Smooth muscle cell (in vitro differentiated cells): Measurements from ENCODE around the gene APLF. TPM values are rescaled to one million over a fixed set of nuclear protein-coding genes. Genes with fewer than 3 reads are reported as not detected.

Source experiments
- DNase-seq: peaks from one replicate; lab custom pipeline; 2025; ENCODE audit not compliant: unreplicated experiment; lab: John Stamatoyannopoulos, UW
- H2AFZ ChIP-seq: fragments of 200-600 bp; sonication (generic); 2 replicates; pipeline ENCODE4 v1.6.0; 2016; ENCODE audit warnings: antibody characterized with exemption, low read depth, mild to moderate bottlenecking
- H3F3A ChIP-seq: fragments of 200-600 bp; sonication (generic); 2 replicates; pipeline ENCODE4 v1.6.0; 2017; ENCODE audit warnings: antibody characterized with exemption, low read depth
- H3K27ac ChIP-seq: fragments of 200-600 bp; sonication (generic); 2 replicates; pipeline ENCODE4 v1.5.1; 2016; ENCODE audit warnings: low read depth, mild to moderate bottlenecking
- H3K27me3 ChIP-seq: fragments of 200-600 bp; sonication (generic); 2 replicates; pipeline ENCODE4 v1.6.1; 2016; ENCODE audit warnings: low read depth, mild to moderate bottlenecking
- H3K36me3 ChIP-seq: fragments of 200-600 bp; sonication (generic); 2 replicates; pipeline ENCODE4 v1.5.1; 2016; ENCODE audit warnings: low read depth
- H3K4me1 ChIP-seq: fragments of 200-600 bp; sonication (generic); 2 replicates; pipeline ENCODE4 v1.5.1; 2016; ENCODE audit warnings: low read depth
- H3K4me2 ChIP-seq: fragments of 200-600 bp; sonication (generic); 2 replicates; pipeline ENCODE4 v1.6.0; 2016; ENCODE audit warnings: mild to moderate bottlenecking
- H3K4me3 ChIP-seq: fragments of 200-600 bp; sonication (generic); 2 replicates; pipeline ENCODE4 v1.5.1; 2016; ENCODE audit warnings: mild to moderate bottlenecking
- H3K79me2 ChIP-seq: fragments of 200-600 bp; sonication (generic); 2 replicates; pipeline ENCODE4 v1.6.0; 2016; ENCODE audit warnings: low read depth, mild to moderate bottlenecking
- H3K9ac ChIP-seq: fragments of 200-600 bp; sonication (generic); 2 replicates; pipeline ENCODE4 v1.6.0; 2016; ENCODE audit warnings: low read depth
- H3K9me3 ChIP-seq: fragments of 200-600 bp; sonication (generic); replicated peaks from 2 replicates; pipeline ENCODE4 v1.5.1; 2016; ENCODE audit warnings: low read depth
- H4K20me1 ChIP-seq: fragments of 200-600 bp; sonication (generic); 2 replicates; pipeline ENCODE4 v1.6.0; 2016; ENCODE audit warnings: low read depth
- WGBS: methylation state at CpG from one replicate; pipeline ENCODE4 v1.1.7; 2016; ENCODE audit warnings: low lambda C conversion rate; 5-methylcytosine and 5-hydroxymethylcytosine counted together
- polyA plus RNA-seq: library from polyadenylated mRNA; unstranded; fragments of >200 nt; fragmentation: Nextera tagmentation; extraction: Ambion mirVana; gene quantifications from 2 replicates; pipeline ENCODE4 v1.2.1, GENCODE V29; 2016
- total RNA-seq: library from RNA; depleted of rRNA; stranded (reverse); fragments of >200 nt; gene quantifications from 2 replicates; pipeline ENCODE4 v1.2.3, GENCODE V29; 2014
- TF ChIP-seq, protein P1 (sequence below): fragments of 200-600 bp; sonication (generic); IDR thresholded peaks from 2 replicates; pipeline ENCODE4 v1.5.1; 2017; ENCODE audit warnings: borderline replicate concordance, mild to moderate bottlenecking, antibody characterized with exemption; ENCODE audit not compliant: insufficient read depth, poor library complexity, severe bottlenecking

The APLF gene
- total and polyA plus RNA-seq, 2 experiments from 2014 or later, result 3.4 to 8.0 TPM

- 97% methylated on average over 3 of the region's 3 CpGs for WGBS
- H3K79me2 ChIP-seq, result no peaks in the 10 kb centered on the region
- H3K27ac ChIP-seq, result no peak overlapping the region
- TF ChIP-seq, protein P1, sequence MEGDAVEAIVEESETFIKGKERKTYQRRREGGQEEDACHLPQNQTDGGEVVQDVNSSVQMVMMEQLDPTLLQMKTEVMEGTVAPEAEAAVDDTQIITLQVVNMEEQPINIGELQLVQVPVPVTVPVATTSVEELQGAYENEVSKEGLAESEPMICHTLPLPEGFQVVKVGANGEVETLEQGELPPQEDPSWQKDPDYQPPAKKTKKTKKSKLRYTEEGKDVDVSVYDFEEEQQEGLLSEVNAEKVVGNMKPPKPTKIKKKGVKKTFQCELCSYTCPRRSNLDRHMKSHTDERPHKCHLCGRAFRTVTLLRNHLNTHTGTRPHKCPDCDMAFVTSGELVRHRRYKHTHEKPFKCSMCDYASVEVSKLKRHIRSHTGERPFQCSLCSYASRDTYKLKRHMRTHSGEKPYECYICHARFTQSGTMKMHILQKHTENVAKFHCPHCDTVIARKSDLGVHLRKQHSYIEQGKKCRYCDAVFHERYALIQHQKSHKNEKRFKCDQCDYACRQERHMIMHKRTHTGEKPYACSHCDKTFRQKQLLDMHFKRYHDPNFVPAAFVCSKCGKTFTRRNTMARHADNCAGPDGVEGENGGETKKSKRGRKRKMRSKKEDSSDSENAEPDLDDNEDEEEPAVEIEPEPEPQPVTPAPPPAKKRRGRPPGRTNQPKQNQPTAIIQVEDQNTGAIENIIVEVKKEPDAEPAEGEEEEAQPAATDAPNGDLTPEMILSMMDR, result no peak
- no peak overlapping the region for H2AFZ ChIP-seq
- DNase-seq, result no peak
- H3K9ac ChIP-seq, result no peak overlapping the region
- no peaks in the 10 kb centered on the region for H3K36me3 ChIP-seq
- H3K4me2 ChIP-seq, result no peak overlapping the region
- no peaks in the 10 kb centered on the region for H3K4me1 ChIP-seq
- no peak overlapping the region for H3K4me3 ChIP-seq
- H3K27me3 ChIP-seq, result no peaks in the 10 kb centered on the region
- no peaks in the 10 kb centered on the region for H3F3A ChIP-seq
- H4K20me1 ChIP-seq, result no peaks in the 10 kb centered on the region
- no peaks in the 10 kb centered on the region for H3K9me3 ChIP-seq
These were observed 38.8 kb downstream of the APLF start for GRCh38 chr2:68506170-68506569.

DNA sequence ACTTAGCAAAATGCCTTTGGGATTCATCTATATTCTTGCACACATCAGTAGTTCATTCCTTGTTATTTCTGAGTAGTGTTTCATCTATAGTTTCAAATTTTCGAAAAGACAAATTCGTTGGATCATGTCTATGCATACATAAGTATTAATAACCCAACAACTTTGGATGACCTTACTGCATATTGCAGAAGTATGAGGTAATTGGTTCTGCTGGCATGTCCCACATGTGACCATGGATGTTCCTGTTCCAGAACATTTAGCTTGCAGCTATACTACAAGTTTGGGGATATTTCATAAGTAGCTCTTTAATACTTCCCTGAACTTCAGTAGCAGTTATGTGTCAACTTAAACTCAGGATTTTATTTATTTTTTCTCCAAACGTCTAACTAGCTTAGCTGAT is 44.9 kb downstream of the APLF start:
- Histone ChIP-seq H3K4me1 (no peaks in the 10 kb centered on the region), H3K36me3 (no peaks in the 10 kb centered on the region), H2AFZ (no peak overlapping the region), H3F3A (no peaks in the 10 kb centered on the region), H3K4me3 (no peak overlapping the region), H3K9me3 (no peaks in the 10 kb centered on the region), H3K27ac (no peak overlapping the region), H3K9ac (no peak overlapping the region), H3K79me2 (no peaks in the 10 kb centered on the region), H3K27me3 (no peaks in the 10 kb centered on the region), H3K4me2 (no peak overlapping the region), H4K20me1 (no peaks in the 10 kb centered on the region)
- TF ChIP-seq, protein P1, result no peak
- WGBS, result 88% methylated on average over 3 of the region's 3 CpGs
- DNase-seq, result no peak

DNA sequence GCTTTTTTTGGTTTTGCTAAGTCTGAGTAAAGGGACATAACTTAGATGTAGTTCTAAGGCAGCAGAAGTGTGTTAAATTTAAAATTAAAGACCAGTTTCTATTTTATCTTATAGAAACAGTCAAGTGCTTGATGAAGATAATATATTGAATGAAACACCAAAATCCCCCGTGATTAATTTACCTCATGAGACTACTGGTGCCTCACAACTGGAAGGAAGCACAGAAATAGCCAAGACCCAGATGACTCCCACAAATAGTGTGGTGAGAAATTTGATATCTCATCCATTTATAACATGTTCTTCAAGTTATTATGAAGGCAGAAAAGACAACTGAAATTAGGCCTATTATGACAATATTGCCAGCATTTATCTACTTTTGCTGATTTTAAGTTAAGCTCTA is 45.6 kb downstream of the APLF start:
- H3K9me3 ChIP-seq, result no peaks in the 10 kb centered on the region
- H3K79me2 ChIP-seq, result no peaks in the 10 kb centered on the region
- no peaks in the 10 kb centered on the region for H4K20me1 ChIP-seq
- WGBS, result 92% methylated on average over 1 of the region's 1 CpG
- no peaks in the 10 kb centered on the region for H3K4me1 ChIP-seq
- H3K27ac ChIP-seq, result no peak overlapping the region
- TF ChIP-seq, protein P1, result no peak
- no peak overlapping the region for H3K4me3 ChIP-seq
- H3K9ac ChIP-seq, result no peak overlapping the region
- H2AFZ ChIP-seq, result no peak overlapping the region
- H3K4me2 ChIP-seq, result no peak overlapping the region
- H3K36me3 ChIP-seq, result no peaks in the 10 kb centered on the region
- H3F3A ChIP-seq, result no peaks in the 10 kb centered on the region
- no peak for DNase-seq
- H3K27me3 ChIP-seq, result no peaks in the 10 kb centered on the region

DNA sequence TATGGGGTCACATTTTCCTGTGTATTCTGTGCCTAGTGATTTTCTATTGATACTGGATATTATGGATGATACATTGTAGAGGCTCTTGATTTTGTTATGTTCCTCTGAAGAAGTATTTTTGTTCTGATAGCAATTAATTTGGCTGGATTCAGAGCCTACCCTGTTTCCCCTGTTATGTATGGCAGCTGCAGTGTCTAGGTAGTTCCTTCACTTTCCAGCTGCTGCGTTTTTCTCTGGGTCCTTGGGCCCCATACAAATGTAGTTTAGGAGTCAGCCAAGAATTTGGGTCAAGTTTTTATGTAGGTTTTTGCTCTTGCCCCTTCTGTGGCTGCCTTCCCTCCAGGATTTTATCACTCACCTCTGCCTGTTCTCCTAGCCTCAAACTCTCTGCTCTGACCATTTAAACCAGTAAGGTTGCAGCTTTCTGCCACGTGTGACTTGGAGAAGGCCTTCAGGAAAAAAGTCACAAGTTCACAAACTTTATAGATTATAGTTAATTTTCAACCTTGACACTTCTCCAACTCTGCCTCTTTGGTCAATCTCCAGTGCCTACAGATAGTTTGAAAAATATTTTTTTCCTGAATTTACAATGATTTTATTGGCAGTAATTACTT is 47.0 kb downstream of the APLF start:
- no peak for DNase-seq

More for the DNA sequence above, 47.0 kb downstream of the APLF start:
- Histone ChIP-seq H3K4me2 (no peak overlapping the region), H3K27me3 (no peaks in the 10 kb centered on the region), H4K20me1 (no peaks in the 10 kb centered on the region), H3K9ac (no peak overlapping the region), H3K36me3 (no peaks in the 10 kb centered on the region), H3K27ac (no peak overlapping the region), H3K4me3 (no peak overlapping the region), H2AFZ (no peak overlapping the region), H3F3A (no peaks in the 10 kb centered on the region), H3K9me3 (no peaks in the 10 kb centered on the region), H3K79me2 (no peaks in the 10 kb centered on the region), H3K4me1 (no peaks in the 10 kb centered on the region)
- TF ChIP-seq, protein P1, result no peak
- 60% methylated on average over 2 of the region's 2 CpGs for WGBS
